GM12875 (cell line): ENCODE data around the gene ARL4A.

Experiments
- H3K4me3 ChIP-seq: one replicate; pipeline ENCODE4 v1.5.1; 2011; ENCODE audit warnings: low read depth, low read length, control low read depth
- TF ChIP-seq, protein P1 (sequence below): IDR thresholded peaks from 2 replicates; pipeline ENCODE4 v1.5.1; 2011; ENCODE audit warnings: low read depth, mild to moderate bottlenecking, control low read depth, inconsistent platforms, low read length, moderate library complexity, borderline replicate concordance; ENCODE audit not compliant: insufficient read depth

The ARL4A gene, protein sequence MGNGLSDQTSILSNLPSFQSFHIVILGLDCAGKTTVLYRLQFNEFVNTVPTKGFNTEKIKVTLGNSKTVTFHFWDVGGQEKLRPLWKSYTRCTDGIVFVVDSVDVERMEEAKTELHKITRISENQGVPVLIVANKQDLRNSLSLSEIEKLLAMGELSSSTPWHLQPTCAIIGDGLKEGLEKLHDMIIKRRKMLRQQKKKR

GRCh38 chr7:12686891-12687717 is at the start of gene ARL4A:
Gene ARL4A (plus strand): TSS chr7:12687633. CDS start chr7:12688255, 622 bp downstream.
- TF ChIP-seq, protein P1, sequence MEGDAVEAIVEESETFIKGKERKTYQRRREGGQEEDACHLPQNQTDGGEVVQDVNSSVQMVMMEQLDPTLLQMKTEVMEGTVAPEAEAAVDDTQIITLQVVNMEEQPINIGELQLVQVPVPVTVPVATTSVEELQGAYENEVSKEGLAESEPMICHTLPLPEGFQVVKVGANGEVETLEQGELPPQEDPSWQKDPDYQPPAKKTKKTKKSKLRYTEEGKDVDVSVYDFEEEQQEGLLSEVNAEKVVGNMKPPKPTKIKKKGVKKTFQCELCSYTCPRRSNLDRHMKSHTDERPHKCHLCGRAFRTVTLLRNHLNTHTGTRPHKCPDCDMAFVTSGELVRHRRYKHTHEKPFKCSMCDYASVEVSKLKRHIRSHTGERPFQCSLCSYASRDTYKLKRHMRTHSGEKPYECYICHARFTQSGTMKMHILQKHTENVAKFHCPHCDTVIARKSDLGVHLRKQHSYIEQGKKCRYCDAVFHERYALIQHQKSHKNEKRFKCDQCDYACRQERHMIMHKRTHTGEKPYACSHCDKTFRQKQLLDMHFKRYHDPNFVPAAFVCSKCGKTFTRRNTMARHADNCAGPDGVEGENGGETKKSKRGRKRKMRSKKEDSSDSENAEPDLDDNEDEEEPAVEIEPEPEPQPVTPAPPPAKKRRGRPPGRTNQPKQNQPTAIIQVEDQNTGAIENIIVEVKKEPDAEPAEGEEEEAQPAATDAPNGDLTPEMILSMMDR, result no peak
- peak within 1 kb of the TSS; percentile 77 for H3K4me3 ChIP-seq

GRCh38 chr7:12637819-12638592 is 49.4 kb upstream of the ARL4A start:
- TF ChIP-seq, protein P1, result no peak
- no peak overlapping the region for H3K4me3 ChIP-seq

GRCh38 chr7:12638851-12639456 is 48.5 kb upstream of the ARL4A start:
- H3K4me3 ChIP-seq, result no peak overlapping the region
- TF ChIP-seq, protein P1, result 0 out of 2 replicates have a peak, but pooled peaks have one; percentile 5

GRCh38 chr7:12640299-12641096 is 46.9 kb upstream of the ARL4A start:
- no peak overlapping the region for H3K4me3 ChIP-seq

GRCh38 chr7:12641196-12641595 is 46.2 kb upstream of the ARL4A start:
- no peak overlapping the region for H3K4me3 ChIP-seq
- TF ChIP-seq, protein P1, result no peak

More at GRCh38 chr7:12640299-12641096, 46.9 kb upstream of the ARL4A start:
- TF ChIP-seq, protein P1, result no peak

DNA sequence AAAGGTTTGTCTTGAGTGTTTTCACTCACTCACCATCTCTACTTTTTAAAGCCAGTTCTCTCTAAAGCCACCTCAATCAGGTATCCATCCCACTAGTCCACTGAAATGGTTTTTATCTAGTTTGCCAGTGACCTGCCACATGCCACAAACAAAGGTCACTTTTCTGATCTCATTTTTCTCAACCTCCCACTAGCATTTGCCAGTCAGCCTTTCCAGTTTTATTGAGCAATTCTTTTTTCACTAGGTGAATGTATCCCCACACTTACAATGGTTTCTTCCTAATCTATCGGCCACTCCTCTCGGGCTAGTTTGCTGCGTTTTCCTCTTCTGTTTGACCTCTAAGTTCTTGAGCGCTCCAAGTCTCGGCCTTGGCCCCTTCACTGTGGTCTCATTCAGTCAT is 44.9 kb upstream of the ARL4A start:
- TF ChIP-seq, protein P1, result no peak
- no peak overlapping the region for H3K4me3 ChIP-seq
